ENCODE measurements around the gene GGACT.

GGACT gene

DNA sequence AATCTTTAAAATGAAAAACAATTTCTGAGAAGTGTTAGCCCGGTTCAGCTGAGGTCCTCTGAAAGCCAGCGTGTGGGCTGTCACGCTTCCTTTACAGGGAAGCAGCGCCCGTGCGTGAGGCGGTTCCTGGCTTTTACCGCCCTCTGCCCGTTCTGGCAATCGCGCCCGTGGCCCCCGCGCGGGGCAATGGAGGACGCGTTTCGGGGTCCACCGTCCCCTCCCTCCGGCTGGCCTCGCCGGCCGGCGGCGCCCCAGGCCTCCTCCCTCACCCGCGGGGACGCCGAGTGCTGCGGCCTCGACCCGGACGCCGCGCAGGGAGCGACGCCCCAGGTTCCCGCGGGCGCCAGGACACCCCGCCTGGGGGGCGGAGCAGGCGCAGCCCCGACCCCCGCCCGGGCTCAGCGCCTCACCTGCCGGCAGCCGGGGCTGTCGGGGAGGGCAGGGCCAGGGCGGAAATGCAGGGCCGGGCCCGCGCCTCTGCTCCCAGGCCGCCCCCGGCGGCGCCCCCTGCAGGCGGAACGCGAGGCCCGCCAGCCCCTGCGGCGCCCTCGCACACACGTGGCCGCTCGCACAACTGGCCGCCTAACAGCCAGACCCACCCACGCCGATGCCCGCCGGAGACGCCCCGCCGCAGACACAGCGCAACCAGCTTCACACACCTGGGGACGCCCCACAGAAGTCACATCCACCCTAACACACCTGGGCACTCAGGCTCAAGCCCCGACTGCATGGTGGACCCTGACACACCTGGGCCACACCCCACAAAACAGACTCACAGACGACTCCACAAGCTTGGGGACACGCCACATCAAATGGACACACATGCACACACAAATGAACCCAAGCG, at the start of gene GGACT:
TSS of gene GGACT (minus strand) at position 459 of the 847 bp plus-strand sequence. CDS start 56,198 bp downstream, outside the sequence.
- peak; percentile 59 for DNase-seq (ENCODE audit: low read depth)
- TF ChIP-seq, protein P1, sequence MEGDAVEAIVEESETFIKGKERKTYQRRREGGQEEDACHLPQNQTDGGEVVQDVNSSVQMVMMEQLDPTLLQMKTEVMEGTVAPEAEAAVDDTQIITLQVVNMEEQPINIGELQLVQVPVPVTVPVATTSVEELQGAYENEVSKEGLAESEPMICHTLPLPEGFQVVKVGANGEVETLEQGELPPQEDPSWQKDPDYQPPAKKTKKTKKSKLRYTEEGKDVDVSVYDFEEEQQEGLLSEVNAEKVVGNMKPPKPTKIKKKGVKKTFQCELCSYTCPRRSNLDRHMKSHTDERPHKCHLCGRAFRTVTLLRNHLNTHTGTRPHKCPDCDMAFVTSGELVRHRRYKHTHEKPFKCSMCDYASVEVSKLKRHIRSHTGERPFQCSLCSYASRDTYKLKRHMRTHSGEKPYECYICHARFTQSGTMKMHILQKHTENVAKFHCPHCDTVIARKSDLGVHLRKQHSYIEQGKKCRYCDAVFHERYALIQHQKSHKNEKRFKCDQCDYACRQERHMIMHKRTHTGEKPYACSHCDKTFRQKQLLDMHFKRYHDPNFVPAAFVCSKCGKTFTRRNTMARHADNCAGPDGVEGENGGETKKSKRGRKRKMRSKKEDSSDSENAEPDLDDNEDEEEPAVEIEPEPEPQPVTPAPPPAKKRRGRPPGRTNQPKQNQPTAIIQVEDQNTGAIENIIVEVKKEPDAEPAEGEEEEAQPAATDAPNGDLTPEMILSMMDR (conservative IDR thresholded peaks at IDR 0.05; ENCODE audit: low read depth, low read length), result peak; percentile 46
- H3K4me3 ChIP-seq (ENCODE audit: low read depth, low read length), result peak within 1 kb of the TSS; percentile 70

DNA sequence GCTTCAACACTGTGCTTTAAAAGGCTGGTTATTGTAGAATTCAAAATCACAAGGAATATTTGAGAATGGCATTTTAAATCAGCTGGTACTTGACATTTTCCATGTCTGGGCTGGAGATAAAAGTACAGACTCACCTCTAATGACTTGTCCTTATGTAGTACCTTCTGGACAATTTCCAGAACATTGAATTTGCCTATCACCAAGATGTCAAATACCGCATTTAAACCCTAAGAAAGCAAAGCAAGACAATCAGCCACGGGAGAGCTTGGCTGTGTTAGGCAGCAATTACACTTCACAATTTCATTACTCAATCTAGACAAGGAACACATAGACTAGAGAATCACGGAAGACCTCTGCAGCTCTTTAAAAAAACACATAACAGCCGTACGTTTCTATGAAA, 49.2 kb upstream of the GGACT start:
- TF ChIP-seq, protein P1 (conservative IDR thresholded peaks at IDR 0.05; ENCODE audit: low read depth, low read length), result no peak
- no peak overlapping the region for H3K4me3 ChIP-seq (ENCODE audit: low read depth, low read length)
- no peak for DNase-seq (ENCODE audit: low read depth)

DNA sequence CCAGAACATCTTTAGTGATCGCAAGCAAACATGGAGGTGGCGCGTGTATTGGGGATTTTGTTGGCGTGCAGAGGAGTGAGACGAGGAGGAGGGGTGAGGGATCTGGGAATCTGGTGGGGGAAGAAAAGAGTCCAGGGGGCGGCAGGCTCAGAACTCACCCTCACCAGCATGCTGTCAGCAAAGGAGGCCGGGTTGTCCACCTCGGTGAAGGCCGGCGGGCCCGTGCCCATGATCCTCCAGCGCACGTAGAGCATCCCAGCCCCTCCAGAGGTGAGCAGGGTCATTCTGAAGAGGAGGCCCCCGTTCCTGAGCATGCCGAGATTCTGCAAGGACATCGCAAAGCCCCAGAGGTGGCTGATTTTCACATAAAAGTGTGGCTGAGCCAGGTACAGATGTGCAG, 48.8 kb upstream of the GGACT start:
- TF ChIP-seq, protein P1 (conservative IDR thresholded peaks at IDR 0.05; ENCODE audit: low read depth, low read length), result no peak
- no peak overlapping the region for H3K4me3 ChIP-seq (ENCODE audit: low read depth, low read length)
- no peak for DNase-seq (ENCODE audit: low read depth)

DNA sequence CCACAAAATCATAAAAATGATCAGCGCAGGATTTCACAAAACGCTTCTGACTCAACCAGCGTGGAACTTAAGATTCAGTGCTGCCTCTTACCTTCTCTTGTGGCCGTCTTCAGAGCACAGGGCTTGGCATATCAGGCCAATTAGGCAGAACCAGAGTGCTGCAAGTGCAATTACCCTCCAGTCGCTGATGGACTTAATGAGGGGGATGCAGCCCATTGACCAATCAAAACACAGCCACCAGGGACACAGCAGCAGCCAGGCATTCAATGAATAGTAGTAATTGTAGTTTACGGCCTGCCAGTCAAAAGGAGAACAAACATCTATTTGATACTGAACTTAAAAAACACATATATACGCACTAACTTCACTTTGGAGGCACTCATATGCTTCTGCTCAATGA, 47.9 kb upstream of the GGACT start:
- no peak for DNase-seq (ENCODE audit: low read depth)

DNA sequence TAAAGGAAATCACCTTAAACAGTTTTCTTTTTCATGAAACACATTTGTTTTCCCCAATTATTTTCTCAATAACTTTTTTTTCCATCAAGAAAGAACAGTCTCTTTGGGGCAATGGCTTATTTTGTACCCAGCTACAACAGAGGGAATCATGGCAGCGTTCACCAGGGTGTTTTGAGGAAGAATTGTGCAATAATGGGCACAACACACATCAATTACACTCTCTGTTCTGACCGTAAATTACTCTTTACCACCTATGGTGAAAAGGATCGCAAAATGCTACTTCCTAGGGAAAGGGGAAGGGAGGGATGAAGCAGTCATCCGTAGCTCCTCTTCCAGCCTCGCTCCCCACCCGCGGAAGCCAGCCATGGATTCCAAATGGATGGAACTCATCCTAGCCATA, 47.4 kb upstream of the GGACT start:
- no peak overlapping the region for H3K4me3 ChIP-seq (ENCODE audit: low read depth, low read length)
- TF ChIP-seq, protein P1 (conservative IDR thresholded peaks at IDR 0.05; ENCODE audit: low read depth, low read length), result no peak
- DNase-seq (ENCODE audit: low read depth), result no peak

More for the DNA sequence above, 47.9 kb upstream of the GGACT start:
- no peak overlapping the region for H3K4me3 ChIP-seq (ENCODE audit: low read depth, low read length)
- TF ChIP-seq, protein P1 (conservative IDR thresholded peaks at IDR 0.05; ENCODE audit: low read depth, low read length), result no peak

DNA sequence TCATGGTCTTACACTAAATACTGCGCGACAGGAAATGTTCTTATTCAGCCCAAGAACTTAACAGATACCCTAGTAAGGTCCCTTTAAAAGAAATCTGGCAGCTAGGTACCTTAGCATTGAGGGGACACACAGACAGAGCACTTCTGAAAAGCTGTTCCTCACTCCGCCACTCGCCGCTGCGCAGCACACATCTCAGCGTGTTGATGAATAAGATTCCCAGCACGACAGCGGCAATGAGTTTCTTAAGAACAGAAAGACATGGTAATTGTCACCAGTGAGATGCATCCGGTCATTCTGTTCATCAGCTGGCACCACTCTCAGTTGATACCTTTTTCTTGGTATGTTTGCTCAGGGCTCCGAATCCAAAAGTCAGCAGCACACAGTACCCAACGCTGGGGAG, 46.1 kb upstream of the GGACT start:
- H3K4me3 ChIP-seq (ENCODE audit: low read depth, low read length), result no peak overlapping the region
- DNase-seq (ENCODE audit: low read depth), result no peak
- TF ChIP-seq, protein P1 (conservative IDR thresholded peaks at IDR 0.05; ENCODE audit: low read depth, low read length), result no peak

DNA sequence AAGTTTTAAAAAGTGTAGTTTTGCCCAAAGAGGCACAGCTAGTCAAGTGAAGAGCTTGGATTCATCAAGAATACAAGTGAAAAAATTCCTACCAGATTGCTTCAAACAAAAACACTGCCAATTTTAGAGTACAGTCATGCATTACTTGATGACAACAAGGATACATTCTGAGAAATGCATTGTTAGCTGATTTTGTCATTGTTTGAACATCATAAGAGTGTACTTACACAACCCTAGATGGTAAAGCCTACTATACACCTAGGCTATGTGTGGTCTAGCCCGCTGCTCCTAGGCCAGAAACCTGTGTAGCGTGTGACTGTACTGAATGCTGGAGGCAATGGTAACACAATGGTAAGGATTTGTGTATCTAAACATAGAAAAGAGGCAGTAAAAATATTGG, 44.9 kb upstream of the GGACT start:
- TF ChIP-seq, protein P1 (conservative IDR thresholded peaks at IDR 0.05; ENCODE audit: low read depth, low read length), result no peak
- H3K4me3 ChIP-seq (ENCODE audit: low read depth, low read length), result no peak overlapping the region
- peak; percentile 74 for DNase-seq (ENCODE audit: low read depth)
